ENCODE results near the gene MEGF9. TPM values are rescaled to one million over a fixed set of nuclear protein-coding genes. Genes with fewer than 3 reads are reported as not detected.

The MEGF9 gene
- total RNA-seq, 1 donor from 2014 or later: 8.7 TPM

DNA sequence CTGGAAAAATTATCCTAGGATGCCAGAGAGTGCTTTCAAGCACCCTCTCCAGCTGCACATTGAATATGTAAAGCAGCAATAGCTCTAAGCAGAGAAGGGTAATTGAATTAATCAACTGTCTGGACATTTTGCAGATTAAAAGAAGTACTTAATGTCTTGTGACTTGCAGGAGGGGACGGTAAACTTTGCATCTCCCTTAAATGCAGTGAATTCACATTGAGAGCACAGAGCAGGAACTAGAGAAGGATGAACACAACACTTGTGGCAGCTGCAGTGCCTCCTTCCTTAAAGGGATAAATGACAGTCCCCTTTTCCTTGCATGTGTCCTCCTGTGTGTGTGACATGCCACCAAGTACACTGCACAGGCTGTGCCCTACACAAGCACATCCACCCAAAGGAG, 126.9 kb downstream of the MEGF9 start:
- intact Hi-C loops (cut with micrococcal nuclease): loop anchor here (10.0 kb wide), 1 partner anchor 617 kb away; the partner anchor contains the start of gene RAB14

GRCh38 chr9:120583958-120584369, 130.3 kb downstream of the MEGF9 start:
- intact Hi-C loops (cut with micrococcal nuclease): loop anchor here (5.0 to 10.0 kb wide), 4 partner anchors 293 to 1508 kb away; partner anchors contain the start of genes PHF19, RAB14 and TTLL11

- intact Hi-C loops (cut with micrococcal nuclease): loop anchor here (1.0 to 10.0 kb wide), 6 partner anchors 134 to 1512 kb away; partner anchors contain the start of genes FBXW2, MEGF9, PHF19 and RAB14
Observed at GRCh38 chr9:120580051-120580896, 134.0 kb downstream of the MEGF9 start, which contains the start of gene CDK5RAP2. Gene CDK5RAP2, minus strand, starts transcription at chr9:120580167. Its CDS starts 189 bp downstream, at chr9:120579978.

DNA sequence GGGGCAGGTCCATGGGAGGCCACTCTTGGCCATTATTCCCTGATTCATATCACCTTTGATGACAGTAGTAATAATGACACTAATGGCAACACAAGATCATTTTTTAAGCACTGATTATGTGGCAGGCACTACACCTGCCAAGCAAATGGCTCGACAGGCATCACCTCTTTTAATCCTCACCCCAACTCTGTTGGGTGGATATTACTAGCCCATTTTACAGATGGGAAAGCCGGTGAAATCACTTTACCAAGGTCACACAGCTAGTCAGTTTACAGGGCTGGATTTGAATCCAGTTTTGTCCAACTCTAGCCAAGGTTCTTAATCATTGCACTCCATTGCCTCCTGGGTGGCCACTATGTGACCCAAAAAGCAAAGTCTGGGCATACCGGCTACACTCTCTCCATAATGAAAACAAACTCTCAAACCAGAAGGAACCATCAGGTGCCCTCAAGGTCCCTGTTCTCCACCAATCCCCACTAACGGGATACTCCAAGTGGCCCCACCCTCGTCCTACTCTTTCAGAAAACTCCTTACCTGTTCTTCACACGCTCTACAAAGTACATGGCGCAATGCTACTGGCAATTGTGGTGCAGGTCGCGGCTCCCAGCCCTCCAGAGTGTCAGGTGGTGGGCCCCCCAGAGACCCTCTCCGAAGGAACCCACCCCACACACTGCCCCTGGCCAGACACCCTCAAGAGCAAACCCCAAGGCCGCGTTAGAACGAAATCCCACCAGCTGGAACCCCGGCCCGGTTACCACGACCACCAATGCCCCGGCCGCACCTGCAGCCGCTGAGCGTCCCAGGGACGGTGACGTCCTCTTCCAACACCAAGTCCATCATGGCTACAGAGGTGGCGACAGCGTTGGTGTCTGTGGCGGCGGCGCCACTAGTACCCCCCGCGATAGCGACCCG, 134.9 kb downstream of the MEGF9 start:
- intact Hi-C loops (cut with micrococcal nuclease): loop anchor here (1.0 to 10.0 kb wide), 6 partner anchors 135 to 1513 kb away; partner anchors contain the start of genes FBXW2, MEGF9, PHF19 and RAB14

DNA sequence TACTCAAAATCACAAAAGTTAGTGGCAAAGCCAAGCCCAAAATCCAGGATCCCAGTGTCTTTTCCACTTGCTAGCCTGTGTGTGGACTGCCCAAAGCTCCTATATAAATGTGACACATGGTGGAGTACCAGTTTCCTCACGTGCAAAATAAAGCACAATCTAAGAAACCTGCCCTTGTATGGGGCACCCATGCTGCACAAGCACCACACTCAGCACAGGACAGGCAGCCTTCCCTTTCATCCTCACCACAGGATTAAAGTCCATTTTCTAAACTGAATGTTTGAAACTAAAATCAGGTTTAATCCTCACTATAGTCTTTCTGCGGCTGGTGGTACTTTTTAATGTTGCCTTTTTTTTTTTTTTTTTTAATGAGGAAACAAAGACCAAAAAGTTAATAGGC, 139.8 kb downstream of the MEGF9 start:
- intact Hi-C loops (cut with micrococcal nuclease): no loop called here

- intact Hi-C loops (cut with micrococcal nuclease): no loop called here
Observed at GRCh38 chr9:120572472-120572871, 141.8 kb downstream of the MEGF9 start.

GRCh38 chr9:120571443-120572257, 142.6 kb downstream of the MEGF9 start:
- intact Hi-C loops (cut with micrococcal nuclease): no loop called here

DNA sequence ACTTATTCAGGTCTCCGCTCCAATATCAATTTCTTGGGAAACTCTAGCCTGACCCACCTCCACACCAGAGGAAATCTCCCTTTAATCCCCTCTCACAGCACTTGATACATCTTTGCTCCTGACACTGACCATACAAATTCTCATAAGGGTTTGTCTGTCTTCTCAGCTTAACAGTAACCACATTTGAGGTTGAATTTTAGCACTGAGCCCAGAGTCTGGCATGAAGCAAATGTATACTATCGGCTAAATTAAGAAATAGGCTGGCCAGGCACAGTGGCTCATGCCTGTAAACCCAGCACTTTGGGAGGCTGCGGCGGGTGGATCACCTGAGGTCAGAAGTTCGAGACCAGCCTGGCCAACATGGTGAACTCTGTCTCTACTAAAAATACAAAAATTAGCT, 144.0 kb downstream of the MEGF9 start:
- intact Hi-C loops (cut with micrococcal nuclease): no loop called here

DNA sequence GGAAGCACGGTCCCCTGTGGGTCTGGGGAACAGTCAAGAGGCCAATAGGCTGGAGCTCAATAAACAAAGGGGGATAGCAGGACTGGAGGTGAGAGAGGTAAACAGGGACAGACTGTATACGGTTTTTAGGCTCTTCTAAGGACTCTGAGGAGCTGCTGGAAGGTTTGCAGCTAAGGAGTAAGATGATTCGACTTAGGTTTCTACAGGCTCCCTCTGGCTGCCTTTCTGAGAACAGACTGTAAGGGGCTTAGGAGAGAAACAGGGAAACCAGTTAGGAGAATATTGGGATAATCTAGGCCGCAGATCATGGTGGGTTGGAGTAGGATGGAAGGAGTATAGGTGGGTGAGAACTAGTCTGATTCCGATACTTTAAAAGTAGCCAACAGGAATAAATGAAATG, 144.7 kb downstream of the MEGF9 start:
- intact Hi-C loops (cut with micrococcal nuclease): no loop called here

DNA sequence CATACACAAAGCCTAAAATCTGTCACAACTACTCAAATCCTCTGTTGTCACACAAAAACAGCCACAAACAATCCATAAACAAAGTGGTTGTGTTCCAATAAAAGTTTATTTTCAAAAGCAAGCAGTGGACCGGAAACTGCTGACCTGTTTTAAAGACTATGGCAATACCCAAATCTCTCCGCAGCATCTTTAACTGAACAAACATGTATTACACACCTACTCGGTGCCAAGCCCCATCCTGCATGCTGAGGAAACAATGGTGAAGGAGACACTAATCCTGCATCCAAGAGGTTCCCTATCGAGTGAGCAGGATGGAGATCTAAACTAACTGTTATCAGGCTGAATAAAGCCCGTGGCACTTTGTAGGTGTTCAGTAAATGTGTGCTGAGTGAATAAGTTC, 145.5 kb downstream of the MEGF9 start:
- intact Hi-C loops (cut with micrococcal nuclease): no loop called here

- intact Hi-C loops (cut with micrococcal nuclease): no loop called here
Observed at GRCh38 chr9:120567874-120568273, 146.4 kb downstream of the MEGF9 start.

DNA sequence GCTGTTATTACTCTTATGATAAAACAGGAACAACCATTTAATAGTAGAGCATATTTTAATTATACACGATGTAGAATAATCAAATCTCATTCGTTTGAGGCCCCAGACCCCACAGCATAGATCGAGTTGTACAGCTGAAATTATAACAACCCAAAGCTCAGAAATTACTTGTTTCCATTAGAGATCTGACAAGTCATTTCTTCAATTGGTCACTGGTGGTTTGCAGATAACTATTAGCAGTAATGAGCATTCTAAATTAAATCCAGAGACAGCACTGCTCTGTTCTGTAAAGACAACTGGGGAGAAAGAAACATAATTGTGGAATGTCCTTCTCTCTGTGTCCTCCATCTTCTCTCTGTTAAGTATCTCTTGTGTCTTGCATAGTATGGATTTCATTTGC, 147.2 kb downstream of the MEGF9 start:
- intact Hi-C loops (cut with micrococcal nuclease): no loop called here

DNA sequence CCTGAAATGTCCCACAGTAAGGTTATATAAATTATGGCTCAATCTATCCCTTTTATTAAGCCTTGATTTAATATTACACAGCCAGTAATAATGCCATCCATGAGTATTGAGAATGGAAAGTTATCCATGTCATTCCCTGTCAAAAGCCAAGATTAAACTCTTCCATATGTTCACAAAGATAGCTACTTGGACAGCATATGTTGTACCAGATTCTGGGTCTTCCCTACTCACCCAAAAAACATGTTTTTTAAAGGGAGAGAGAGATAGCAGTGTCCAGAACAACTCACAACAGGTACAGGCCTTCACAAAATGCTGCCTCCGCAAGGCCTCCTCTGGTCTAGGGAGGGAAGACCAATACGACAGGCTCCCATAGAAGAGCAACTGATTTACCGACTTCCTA, 149.7 kb downstream of the MEGF9 start:
- intact Hi-C loops (cut with micrococcal nuclease): no loop called here

GRCh38 chr9:120562861-120563443, 151.3 kb downstream of the MEGF9 start:
- intact Hi-C loops (cut with micrococcal nuclease): no loop called here

GRCh38 chr9:120561709-120562108, 152.6 kb downstream of the MEGF9 start:
- intact Hi-C loops (cut with micrococcal nuclease): no loop called here

GRCh38 chr9:120559546-120559945, 154.7 kb downstream of the MEGF9 start:
- intact Hi-C loops (cut with micrococcal nuclease): no loop called here

DNA sequence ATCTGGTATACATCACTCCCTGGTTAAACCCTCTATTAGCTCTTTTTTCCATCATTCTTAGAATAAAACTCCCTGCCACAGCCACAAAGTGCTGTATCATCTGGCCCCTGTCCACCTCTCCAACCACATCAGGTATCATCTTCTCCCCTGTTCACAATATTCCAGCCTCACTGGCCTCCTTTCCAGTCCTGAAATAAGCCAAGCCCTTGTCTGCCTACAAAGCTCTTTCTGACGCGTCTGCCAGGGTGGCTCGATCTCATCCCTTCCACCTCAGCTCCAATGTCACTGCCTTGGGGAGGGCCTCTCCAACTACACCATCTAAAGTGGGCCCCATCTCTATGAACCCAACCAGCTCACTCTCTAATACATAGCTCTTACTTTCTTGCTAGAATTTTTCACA, 155.8 kb downstream of the MEGF9 start:
- intact Hi-C loops (cut with micrococcal nuclease): no loop called here

- intact Hi-C loops (cut with micrococcal nuclease): no loop called here
Observed at GRCh38 chr9:120557205-120557604, 157.1 kb downstream of the MEGF9 start.

DNA sequence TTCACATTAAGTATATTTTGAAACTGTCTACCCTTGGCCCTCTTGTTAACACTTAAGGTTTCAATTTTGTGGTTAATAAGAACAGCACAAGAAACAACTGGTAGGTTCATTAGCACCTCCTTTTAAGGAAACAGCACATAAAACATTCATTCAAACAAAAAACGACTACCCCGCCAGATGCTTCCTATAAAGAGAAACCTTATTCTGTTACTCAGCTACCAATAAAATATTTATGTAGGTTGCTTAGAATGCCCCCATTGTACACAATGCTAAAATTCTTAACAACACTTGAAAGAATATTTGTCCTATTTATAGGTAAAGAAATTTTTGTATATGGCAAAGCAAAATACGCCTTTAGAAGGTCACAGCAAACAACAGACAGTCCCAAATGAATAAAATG, 157.5 kb downstream of the MEGF9 start:
- intact Hi-C loops (cut with micrococcal nuclease): no loop called here

- intact Hi-C loops (cut with micrococcal nuclease): no loop called here
Observed at GRCh38 chr9:120555839-120556238, 158.4 kb downstream of the MEGF9 start.

Measured in T-helper 2 cell treated with Interferon-gamma antibody and Interleukin-4, amounts not matched to agents 100 ng/mL and 5 ng/mL, for 36 hours (primary cell).